H9 (cell line): ENCODE results near the gene ZNF611. TPM values are rescaled to one million over a fixed set of nuclear protein-coding genes. Genes with fewer than 3 reads are reported as not detected.

Experiments used
- DNase-seq: peaks from one replicate; pipeline ENCODE4 v3.0.0-alpha.2; 2017
- H2AFZ ChIP-seq: one replicate; pipeline ENCODE4 v1.6.1; 2013; ENCODE audit warnings: mild to moderate bottlenecking, low read length, control low read depth, moderate library complexity
- H2AK5ac ChIP-seq: 2 replicates; pipeline ENCODE4 v1.6.1; 2013; ENCODE audit warnings: low read length, control low read depth, mixed read lengths; ENCODE audit not compliant: insufficient read length
- H2BK120ac ChIP-seq: one replicate; pipeline ENCODE4 v1.6.1; 2013; ENCODE audit warnings: low read depth, mild to moderate bottlenecking, low read length, control low read depth, inconsistent platforms; ENCODE audit not compliant: poor library complexity, severe bottlenecking
- H2BK12ac ChIP-seq: 2 replicates; pipeline ENCODE4 v1.6.1; 2013; ENCODE audit warnings: low read length, control low read depth, mixed read lengths, low read depth; ENCODE audit not compliant: insufficient read length
- H2BK15ac ChIP-seq: 2 replicates; pipeline ENCODE4 v1.6.1; 2013; ENCODE audit warnings: low read depth, low read length, control low read depth
- H2BK20ac ChIP-seq: one replicate; pipeline ENCODE4 v1.6.1; 2013; ENCODE audit warnings: low read depth, mild to moderate bottlenecking, low read length, control low read depth, inconsistent platforms; ENCODE audit not compliant: poor library complexity, severe bottlenecking
- H2BK5ac ChIP-seq: 2 replicates; pipeline ENCODE4 v1.6.1; 2013; ENCODE audit warnings: low read length, control low read depth, mixed read lengths; ENCODE audit not compliant: insufficient read length
- H3K14ac ChIP-seq: 2 replicates; pipeline ENCODE4 v1.6.1; 2013; ENCODE audit warnings: low read length, control low read depth; ENCODE audit not compliant: insufficient read depth
- H3K18ac ChIP-seq: 2 replicates; pipeline ENCODE4 v1.6.1; 2013; ENCODE audit warnings: low read depth, mild to moderate bottlenecking, mixed read lengths, low read length, control low read depth; ENCODE audit not compliant: insufficient read length
- H3K23ac ChIP-seq: 2 replicates; pipeline ENCODE4 v1.6.1; 2013; ENCODE audit warnings: low read length, control low read depth, mixed read lengths, low read depth; ENCODE audit not compliant: insufficient read length
- H3K23me2 ChIP-seq: 2 replicates; pipeline ENCODE4 v1.6.1; 2013; ENCODE audit warnings: low read depth, mild to moderate bottlenecking, mixed read lengths, low read length, control low read depth; ENCODE audit not compliant: insufficient read length, poor library complexity, severe bottlenecking
- H3K27ac ChIP-seq: 2 replicates; pipeline ENCODE4 v1.5.1; 2013; ENCODE audit warnings: low read length, control low read depth, mixed read lengths, low read depth; ENCODE audit not compliant: insufficient read length
- H3K27me3 ChIP-seq: 2 replicates; pipeline ENCODE4 v1.6.1; 2013; ENCODE audit warnings: low read length, control low read depth, inconsistent platforms; ENCODE audit not compliant: insufficient read depth
- H3K4ac ChIP-seq: 2 replicates; pipeline ENCODE4 v1.6.1; 2013; ENCODE audit warnings: low read depth, mild to moderate bottlenecking, control low read depth, inconsistent platforms, low read length, moderate library complexity
- H3K4me1 ChIP-seq: 2 replicates; pipeline ENCODE4 v1.6.1; 2013; ENCODE audit warnings: low read length, control low read depth, inconsistent platforms; ENCODE audit not compliant: insufficient read depth
- H3K4me2 ChIP-seq: 2 replicates; pipeline ENCODE4 v1.6.1; 2013; ENCODE audit warnings: low read length, control low read depth, mixed read lengths; ENCODE audit not compliant: insufficient read length, insufficient read depth
- H3K56ac ChIP-seq: 2 replicates; pipeline ENCODE4 v1.6.1; 2013; ENCODE audit warnings: low read depth, mild to moderate bottlenecking, mixed read lengths, low read length, control low read depth; ENCODE audit not compliant: insufficient read length
- H3K79me1 ChIP-seq: 2 replicates; pipeline ENCODE4 v1.6.1; 2013; ENCODE audit warnings: low read depth, mild to moderate bottlenecking, moderate library complexity, low read length, control low read depth, inconsistent platforms; ENCODE audit not compliant: insufficient read depth, poor library complexity, severe bottlenecking
- H3K79me2 ChIP-seq: 2 replicates; pipeline ENCODE4 v1.6.1; 2013; ENCODE audit warnings: low read length, control low read depth, inconsistent platforms; ENCODE audit not compliant: insufficient read depth
- H3K9ac ChIP-seq: 2 replicates; pipeline ENCODE4 v1.6.1; 2013; ENCODE audit warnings: low read length, control low read depth, mixed read lengths; ENCODE audit not compliant: insufficient read length; ENCODE audit errors: extremely low read depth
- H3K9me3 ChIP-seq: one replicate; pipeline ENCODE4 v1.6.1; 2013; ENCODE audit warnings: low read depth, low read length, inconsistent platforms; ENCODE audit not compliant: control insufficient read depth
- H3T11ph ChIP-seq: one replicate; pipeline ENCODE4 v1.6.1; 2013; ENCODE audit warnings: mild to moderate bottlenecking, low read length, control low read depth, inconsistent platforms
- H4K20me1 ChIP-seq: one replicate; pipeline ENCODE4 v1.6.1; 2013; ENCODE audit not compliant: control insufficient read depth, insufficient read length, insufficient read depth
- H4K5ac ChIP-seq: 2 replicates; pipeline ENCODE4 v1.6.1; 2013; ENCODE audit warnings: low read depth, mild to moderate bottlenecking, mixed read lengths, low read length, control low read depth; ENCODE audit not compliant: insufficient read length
- H4K8ac ChIP-seq: replicated peaks from 2 replicates; pipeline ENCODE4 v1.6.1; 2013; ENCODE audit warnings: low read length, control low read depth, mixed read lengths, low read depth; ENCODE audit not compliant: insufficient read length
- H4K91ac ChIP-seq: 2 replicates; pipeline ENCODE4 v1.6.1; 2013; ENCODE audit warnings: low read depth, mild to moderate bottlenecking, moderate library complexity, mixed read lengths, low read length, control low read depth; ENCODE audit not compliant: insufficient read length
- H3K27ac Mint-ChIP-seq, 3 experiments: 2 replicates in 2 of 3; 3 replicates in 1 of 3; pipeline ENCODE4 v1.8.0; 2020 to 2021; ENCODE audit warnings: mixed read lengths in 3 of 3, mild to moderate bottlenecking in 1 of 3, moderate library complexity in 1 of 3
- H3K27me3 Mint-ChIP-seq: 2 replicates; pipeline ENCODE4 v1.8.0; 2021; ENCODE audit warnings: low read depth, mild to moderate bottlenecking, moderate library complexity, mixed read lengths
- H3K36me3 Mint-ChIP-seq, 3 experiments: 2 replicates in 2 of 3; 3 replicates in 1 of 3; pipeline ENCODE4 v1.8.0; 2020 to 2021; ENCODE audit warnings: low read depth in 3 of 3, mixed read lengths in 3 of 3; ENCODE audit not compliant: insufficient read depth in 1 of 3
- H3K4me1 Mint-ChIP-seq, 2 experiments: 2 replicates each; pipeline ENCODE4 v1.8.0; 2020; ENCODE audit warnings: mixed read lengths in 2 of 2
- H3K4me3 Mint-ChIP-seq, 2 experiments: 2 replicates in 1 of 2; 3 replicates in 1 of 2; pipeline ENCODE4 v1.8.0; 2020 to 2021; ENCODE audit warnings: mild to moderate bottlenecking in 2 of 2, mixed read lengths in 2 of 2, moderate library complexity in 1 of 2
- H3K9me3 Mint-ChIP-seq, 2 experiments: 2 replicates in 1 of 2; 3 replicates in 1 of 2; pipeline ENCODE4 v1.8.0; 2020; ENCODE audit warnings: mild to moderate bottlenecking in 2 of 2, mixed read lengths in 2 of 2, moderate library complexity in 1 of 2
- WGBS: extraction: QIAGEN DNeasy Blood & Tissue Kit; methylation state at CpG from one replicate; pipeline ENCODE4 v1.1.7; 2013; ENCODE audit warnings: missing lambda C conversion rate, low lambda C conversion rate, mixed read lengths; ENCODE audit not compliant: insufficient read length; ENCODE audit errors: extremely low coverage; 5-methylcytosine and 5-hydroxymethylcytosine counted together
- total RNA-seq: library from RNA; stranded (reverse); gene quantifications from 2 replicates; pipeline ENCODE4 v1.2.1, GENCODE V29; 2021
- TF ChIP-seq, protein P1 (sequence below): fragments of 200-600 bp; sonication (generic); conservative IDR thresholded peaks from 3 replicates; pipeline ENCODE4 v1.8.0; 2021; ENCODE audit warnings: antibody characterized with exemption, mild to moderate bottlenecking

The ZNF611 gene
- total RNA-seq, 1 experiment from 2014 or later = 25.6 TPM

DNA sequence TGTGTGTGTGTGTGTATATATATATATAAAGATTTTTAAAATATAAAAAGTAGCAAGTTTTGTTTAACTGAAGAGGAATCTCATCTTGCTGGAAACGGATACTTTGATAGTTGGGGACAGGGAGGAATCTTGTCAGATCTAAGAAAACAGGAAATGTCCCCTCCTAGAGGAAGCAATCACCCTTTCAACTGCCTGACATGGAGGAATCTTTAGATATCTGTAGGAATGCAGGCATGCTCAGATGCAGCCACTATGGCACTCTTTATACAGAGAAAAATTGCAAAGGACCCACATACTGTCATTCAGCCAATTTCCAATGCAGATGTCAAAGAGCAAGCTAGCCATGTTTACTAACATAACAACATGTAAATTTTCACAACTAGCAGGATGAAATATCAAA, 38.8 kb downstream of the ZNF611 start:
- Histone ChIP-seq H3T11ph (no peak overlapping the region), H4K91ac (no peak overlapping the region), H3K27me3 (no peaks in the 10 kb centered on the region), H3K14ac (no peak overlapping the region), H3K9ac (no peak overlapping the region), H3K4me1 (no peaks in the 10 kb centered on the region), H3K79me2 (no peaks in the 10 kb centered on the region), H2AFZ (no peak overlapping the region), H2BK120ac (no peak overlapping the region), H2BK5ac (no peak overlapping the region), H3K4ac (no peak overlapping the region), H3K18ac (no peak overlapping the region), H3K23me2 (no peaks in the 10 kb centered on the region), H3K9me3 (no peaks in the 10 kb centered on the region), H3K4me2 (no peak overlapping the region), H3K23ac (no peak overlapping the region), H3K56ac (no peak overlapping the region), H4K20me1 (no peaks in the 10 kb centered on the region), H3K27ac (no peak overlapping the region), H3K79me1 (no peaks in the 10 kb centered on the region), H4K8ac (no peak overlapping the region), H4K5ac (no peak overlapping the region), H2BK20ac (no peak overlapping the region), H2BK15ac (no peak overlapping the region), H2BK12ac (no peak overlapping the region), H2AK5ac (no peak overlapping the region)
- H3K4me1 Mint-ChIP-seq = peaks cover 10 to 29% of the 10 kb centered on the region in 2 experiments; a peak in 3 of 4 replicates
- TF ChIP-seq, protein P1, sequence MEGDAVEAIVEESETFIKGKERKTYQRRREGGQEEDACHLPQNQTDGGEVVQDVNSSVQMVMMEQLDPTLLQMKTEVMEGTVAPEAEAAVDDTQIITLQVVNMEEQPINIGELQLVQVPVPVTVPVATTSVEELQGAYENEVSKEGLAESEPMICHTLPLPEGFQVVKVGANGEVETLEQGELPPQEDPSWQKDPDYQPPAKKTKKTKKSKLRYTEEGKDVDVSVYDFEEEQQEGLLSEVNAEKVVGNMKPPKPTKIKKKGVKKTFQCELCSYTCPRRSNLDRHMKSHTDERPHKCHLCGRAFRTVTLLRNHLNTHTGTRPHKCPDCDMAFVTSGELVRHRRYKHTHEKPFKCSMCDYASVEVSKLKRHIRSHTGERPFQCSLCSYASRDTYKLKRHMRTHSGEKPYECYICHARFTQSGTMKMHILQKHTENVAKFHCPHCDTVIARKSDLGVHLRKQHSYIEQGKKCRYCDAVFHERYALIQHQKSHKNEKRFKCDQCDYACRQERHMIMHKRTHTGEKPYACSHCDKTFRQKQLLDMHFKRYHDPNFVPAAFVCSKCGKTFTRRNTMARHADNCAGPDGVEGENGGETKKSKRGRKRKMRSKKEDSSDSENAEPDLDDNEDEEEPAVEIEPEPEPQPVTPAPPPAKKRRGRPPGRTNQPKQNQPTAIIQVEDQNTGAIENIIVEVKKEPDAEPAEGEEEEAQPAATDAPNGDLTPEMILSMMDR = peak; percentile 30; the same call in 2 of the 3 replicates
- peaks cover 0 to 8% (median 0%) of the 10 kb centered on the region in 3 experiments; a peak in 2 of 7 replicates for H3K36me3 Mint-ChIP-seq
- H3K4me3 Mint-ChIP-seq = no peak overlapping the region
- DNase-seq = no peak
- H3K27me3 Mint-ChIP-seq = peaks cover 13% of the 10 kb centered on the region
- WGBS = no CpG with 5 or more reads among the region's 1 CpG
- H3K9me3 Mint-ChIP-seq = peaks cover 3 to 4% of the 10 kb centered on the region in 2 experiments; a peak in 4 of 5 replicates
- H3K27ac Mint-ChIP-seq = no peak overlapping the region
